Measurements from ENCODE around the gene CBFA2T2.

The CBFA2T2 gene

GRCh38 chr20:33561692-33562601, 72.1 kb downstream of the CBFA2T2 start:
- H3K4me3 ChIP-seq (ENCODE audit: low read depth, low read length), result peak overlapping the region; percentile 45
- peak; percentile 90 for DNase-seq (ENCODE audit: low read depth)
- no peak for TF ChIP-seq CTCF (conservative IDR thresholded peaks at IDR 0.05; ENCODE audit: low read depth, low read length)

- DNase-seq (ENCODE audit: low read depth), result no peak
- TF ChIP-seq CTCF (conservative IDR thresholded peaks at IDR 0.05; ENCODE audit: low read depth, low read length), result no peak
- no peak overlapping the region for H3K4me3 ChIP-seq (ENCODE audit: low read depth, low read length)
Observed at GRCh38 chr20:33563788-33564187, 73.9 kb downstream of the CBFA2T2 start.

- no peak for TF ChIP-seq CTCF (conservative IDR thresholded peaks at IDR 0.05; ENCODE audit: low read depth, low read length)
- H3K4me3 ChIP-seq (ENCODE audit: low read depth, low read length), result no peak overlapping the region
- no peak for DNase-seq (ENCODE audit: low read depth)
Observed at GRCh38 chr20:33566781-33567603, 77.1 kb downstream of the CBFA2T2 start.

- H3K4me3 ChIP-seq (ENCODE audit: low read depth, low read length), result no peak overlapping the region
- TF ChIP-seq CTCF (conservative IDR thresholded peaks at IDR 0.05; ENCODE audit: low read depth, low read length), result no peak
- DNase-seq (ENCODE audit: low read depth), result no peak
Observed at GRCh38 chr20:33567949-33568348, 78.1 kb downstream of the CBFA2T2 start.

- DNase-seq (ENCODE audit: low read depth), result no peak
- TF ChIP-seq CTCF (conservative IDR thresholded peaks at IDR 0.05; ENCODE audit: low read depth, low read length), result no peak
Observed at GRCh38 chr20:33568378-33568777, 78.5 kb downstream of the CBFA2T2 start.

GRCh38 chr20:33568868-33569801, 79.2 kb downstream of the CBFA2T2 start:
- TF ChIP-seq CTCF (conservative IDR thresholded peaks at IDR 0.05; ENCODE audit: low read depth, low read length), result no peak
- no peak for DNase-seq (ENCODE audit: low read depth)
- H3K4me3 ChIP-seq (ENCODE audit: low read depth, low read length), result no peak overlapping the region

More at GRCh38 chr20:33568378-33568777, 78.5 kb downstream of the CBFA2T2 start:
- no peak overlapping the region for H3K4me3 ChIP-seq (ENCODE audit: low read depth, low read length)

Data from choroid plexus epithelial cell (primary cell).